Ammon's horn (tissue), 1 donor: ENCODE data around the gene ZDHHC12.
A peak's percentile ranks its signal among the peaks of the same experiment; 100 is the strongest.

Source experiments
- DNase-seq: peaks from one replicate; pipeline ENCODE4 v3.0.0-alpha.2; 2016; ENCODE audit warnings: low spot score

ZDHHC12 gene

DNA sequence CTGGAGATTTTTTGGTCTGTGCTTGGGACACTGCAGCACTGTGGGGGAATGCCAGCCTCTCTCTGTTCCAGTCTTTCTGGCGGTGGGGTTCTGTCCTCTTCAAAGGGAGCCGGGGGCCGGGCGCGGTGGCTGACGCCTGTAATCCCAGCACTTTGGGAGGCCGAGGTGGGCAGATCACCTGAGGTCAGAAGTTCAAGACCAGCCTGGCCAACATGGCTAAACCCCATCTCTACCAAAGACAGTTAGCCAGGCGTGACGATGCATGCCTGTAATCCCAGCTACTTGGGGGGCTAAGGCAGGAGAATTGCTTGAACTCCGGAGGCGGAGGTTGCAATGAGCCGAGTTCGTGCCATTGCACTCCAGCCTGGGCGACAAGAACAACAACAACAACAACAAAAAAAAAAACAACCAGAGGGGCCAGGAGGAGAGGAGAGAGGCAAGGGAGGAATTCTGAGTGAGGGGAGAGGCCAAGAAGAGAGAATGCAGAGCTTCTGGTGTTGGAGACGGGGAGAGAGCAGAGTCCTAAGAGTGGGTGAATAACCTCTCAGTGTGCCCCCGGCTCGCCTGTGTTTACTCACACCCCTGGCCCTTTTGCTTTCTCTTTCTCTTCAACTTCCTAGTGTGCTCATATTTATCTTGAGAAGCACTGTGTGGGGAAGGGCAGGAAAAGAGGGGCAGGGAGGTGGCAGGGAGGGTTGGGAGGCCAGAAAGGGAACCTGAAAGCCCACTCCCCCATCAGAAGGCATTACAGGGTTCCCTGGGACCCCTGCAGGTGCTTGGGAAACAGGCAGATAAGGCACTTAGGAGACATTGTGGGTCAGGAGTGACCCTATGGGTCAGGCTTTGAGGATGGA is 38.1 kb downstream of the ZDHHC12 start:
- DNase-seq = peak; percentile 20

DNA sequence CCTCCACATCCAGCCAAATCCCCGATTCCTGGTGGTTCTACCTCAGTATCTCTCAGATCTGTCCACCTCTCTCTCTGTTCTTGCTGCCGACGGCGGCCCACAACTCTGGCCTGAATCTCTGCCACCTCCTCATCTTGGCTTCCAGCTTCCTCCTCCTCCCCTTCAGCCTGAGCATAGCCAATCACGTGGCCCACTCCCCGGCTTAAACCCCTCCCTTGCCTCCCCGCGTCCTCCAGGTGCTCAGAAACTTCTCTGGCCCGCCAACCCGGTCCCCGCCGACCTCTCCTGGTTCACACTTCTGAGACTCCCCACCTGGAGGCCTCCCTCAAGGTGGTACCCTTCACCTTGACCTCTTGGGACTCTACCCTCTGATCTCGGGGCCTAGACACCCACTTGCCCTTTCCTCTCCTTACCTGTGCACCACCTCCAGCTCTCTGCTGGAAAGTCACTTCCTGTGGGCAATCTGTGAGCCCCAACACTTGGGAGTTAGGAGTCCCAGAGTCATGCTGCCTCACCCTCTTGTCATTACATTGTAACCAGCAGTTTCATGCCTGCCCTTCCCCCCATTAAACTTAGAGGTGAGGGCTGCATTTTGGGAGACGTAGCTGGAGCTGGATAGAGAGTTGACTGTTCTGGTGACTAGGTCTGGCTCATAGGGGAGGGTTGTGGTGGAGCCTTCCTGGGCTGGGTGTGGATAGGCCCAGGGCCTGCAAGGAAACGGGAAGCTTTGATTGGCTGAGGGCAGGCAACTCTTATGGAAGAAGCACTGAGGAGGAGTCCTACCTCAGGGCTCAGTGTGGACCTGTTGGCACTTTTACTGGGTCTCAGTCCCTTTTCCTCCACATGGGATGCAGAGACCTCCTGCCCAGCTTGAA is 39.4 kb downstream of the ZDHHC12 start:
- DNase-seq = peak; percentile 80

DNA sequence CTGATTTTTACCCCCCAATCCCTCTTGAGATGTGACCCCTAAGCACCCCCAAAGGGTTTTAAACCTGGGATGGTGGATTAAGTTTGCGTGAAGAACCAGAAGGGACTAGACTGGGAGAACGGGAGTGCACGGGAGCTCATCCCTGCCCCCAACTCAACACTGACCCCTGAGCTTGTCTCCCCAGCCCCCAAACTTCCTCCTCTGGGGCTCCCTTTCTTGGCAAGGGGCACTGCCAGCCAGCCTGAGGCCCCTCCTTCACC is 39.9 kb downstream of the ZDHHC12 start:
- DNase-seq = no peak

DNA sequence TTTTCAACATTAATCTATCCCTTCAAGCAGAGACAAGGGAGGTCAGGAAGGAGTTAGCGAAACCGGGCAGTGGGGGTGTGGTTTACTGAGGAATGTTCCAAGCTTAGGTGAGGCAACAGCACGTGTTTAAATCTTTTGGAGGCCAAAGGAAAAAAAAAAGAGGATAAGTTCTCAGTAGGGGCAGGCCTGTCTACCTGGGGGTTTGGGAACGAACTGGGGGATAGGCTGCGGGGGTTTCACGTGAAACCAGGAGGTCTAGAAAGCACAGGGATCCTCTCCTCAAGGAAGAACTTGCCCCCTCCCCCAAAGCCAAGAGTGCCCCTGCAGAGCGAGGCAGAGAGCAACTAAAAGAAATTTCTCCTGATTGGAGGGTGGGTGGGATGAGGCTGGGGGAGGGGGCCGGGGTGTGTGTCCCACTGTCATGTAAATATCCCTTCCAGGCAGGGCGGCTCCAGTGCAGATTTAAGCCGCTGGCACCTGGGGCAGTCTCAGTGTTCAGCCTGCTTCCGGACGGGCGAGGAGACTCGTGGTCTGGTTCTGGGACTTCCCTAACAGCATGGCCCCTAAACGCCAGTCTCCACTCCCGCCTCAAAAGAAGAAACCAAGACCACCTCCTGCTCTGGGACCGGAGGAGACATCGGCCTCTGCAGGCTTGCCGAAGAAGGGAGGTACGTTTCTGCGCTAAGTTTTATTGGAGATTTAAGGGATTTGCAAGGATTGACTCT is 40.4 kb downstream of the ZDHHC12 start:
- peak; percentile 38 for DNase-seq

DNA sequence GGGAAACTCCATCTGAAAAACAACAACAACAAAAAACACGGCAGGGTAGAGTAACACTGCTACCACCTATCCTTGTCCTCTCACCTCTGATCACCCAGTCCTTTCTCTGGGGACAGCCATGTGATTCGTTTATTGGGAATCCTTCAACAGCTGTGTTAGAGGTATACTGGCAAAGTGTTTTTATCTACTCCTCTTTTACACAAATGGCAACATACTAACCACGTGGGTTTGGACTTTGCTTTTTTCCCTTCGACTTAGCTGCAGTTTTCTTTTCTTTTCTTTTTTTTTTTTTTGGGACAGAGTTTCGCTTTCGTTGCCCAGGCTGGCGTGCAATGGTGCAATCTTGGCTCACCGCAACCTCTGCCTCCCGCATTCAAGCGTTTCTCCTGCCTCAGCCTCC is 46.1 kb downstream of the ZDHHC12 start:
- no peak for DNase-seq

DNA sequence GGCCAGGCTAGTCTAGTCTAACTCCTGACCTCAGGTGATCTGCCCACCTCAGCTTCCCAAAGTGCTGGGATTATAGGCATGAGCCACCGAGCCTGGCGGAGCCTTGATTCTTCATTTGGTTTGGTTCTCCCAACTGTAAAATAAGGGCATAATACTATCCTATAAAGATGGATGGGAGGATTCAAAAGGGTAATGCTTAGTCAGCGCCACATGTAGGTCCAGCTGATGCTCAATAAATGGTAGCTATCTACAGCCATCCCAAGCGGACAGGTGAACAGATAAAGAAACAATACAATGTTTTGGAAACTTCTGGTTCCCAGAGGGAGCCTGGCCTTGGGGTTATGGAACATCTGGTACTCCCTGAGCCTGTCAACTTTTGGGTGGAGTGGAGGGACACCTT is 48.5 kb downstream of the ZDHHC12 start:
- DNase-seq = no peak
